HepG2 (cell line): ENCODE measurements around the gene ATF6. TPM values are rescaled to one million over a fixed set of nuclear protein-coding genes. Genes with fewer than 3 reads are reported as not detected.

Experiments used
- AFF4 ChIP-seq: sonication (generic); formaldehyde crosslinking; IDR thresholded peaks from 2 replicates; pipeline ENCODE4 v1.4.0; 2020; ENCODE audit warnings: missing genetic modification reagents
- ARNTL ChIP-seq: sonication (generic); formaldehyde crosslinking; IDR thresholded peaks from 2 replicates; pipeline ENCODE4 v1.4.0; 2020; ENCODE audit warnings: mild to moderate bottlenecking, missing genetic modification reagents
- ATF2 ChIP-seq: sonication (generic); formaldehyde crosslinking; IDR thresholded peaks from 2 replicates; pipeline ENCODE4 v1.4.0; 2020; ENCODE audit warnings: missing genetic modification reagents
- BHLHE40 ChIP-seq: IDR thresholded peaks from 2 replicates; pipeline ENCODE4 v1.6.1; 2011; ENCODE audit warnings: low read length, improper control_type of control experiment
- FIP1L1 ChIP-seq: fragments of 200-400 bp; formaldehyde crosslinking; IDR thresholded peaks from 2 replicates; pipeline ENCODE4 v1.6.1; 2018; ENCODE audit warnings: low read depth, mild to moderate bottlenecking, low read length, moderate library complexity, borderline replicate concordance; ENCODE audit not compliant: insufficient read depth
- FOXJ3 ChIP-seq: sonication (generic); formaldehyde crosslinking; IDR thresholded peaks from 2 replicates; pipeline ENCODE4 v1.4.0; 2020; ENCODE audit warnings: missing genetic modification reagents, mild to moderate bottlenecking, borderline replicate concordance
- GFI1 ChIP-seq: sonication (generic); formaldehyde crosslinking; IDR thresholded peaks from 2 replicates; pipeline ENCODE4 v1.5.0; 2020; ENCODE audit warnings: missing genetic modification reagents, mild to moderate bottlenecking, borderline replicate concordance
- HCFC1 ChIP-seq: fragments of 150-350 bp; IDR thresholded peaks from 2 replicates; pipeline ENCODE4 v1.6.1; 2014; ENCODE audit warnings: low read depth, low read length
- HNRNPL ChIP-seq: fragments of 200-400 bp; formaldehyde crosslinking; IDR thresholded peaks from 2 replicates; pipeline ENCODE4 v1.6.1; 2017; ENCODE audit warnings: mild to moderate bottlenecking, low read depth, low read length
- KDM5A ChIP-seq: fragments of 200-600 bp; sonication (generic); IDR thresholded peaks from 2 replicates; pipeline ENCODE4 v1.7.0; 2018; ENCODE audit warnings: antibody characterized with exemption, mild to moderate bottlenecking, low read length, borderline replicate concordance
- KLF12 ChIP-seq: sonication (generic); formaldehyde crosslinking; IDR thresholded peaks from 2 replicates; pipeline ENCODE4 v1.4.0; 2020; ENCODE audit warnings: missing genetic modification reagents, borderline replicate concordance
- KLF9 ChIP-seq: IDR thresholded peaks from 2 replicates; pipeline ENCODE4 v1.6.1; 2016; ENCODE audit warnings: low read depth
- MXD3 ChIP-seq: IDR thresholded peaks from 2 replicates; pipeline ENCODE4 v1.6.1; 2016; ENCODE audit warnings: mild to moderate bottlenecking, missing biosample characterization, missing genetic modification reagents
- NBN ChIP-seq: fragments of 450-650 bp; conservative IDR thresholded peaks from 2 replicates; pipeline ENCODE4 v1.6.1; 2017
- PHF5A ChIP-seq: IDR thresholded peaks from one replicate; pipeline ENCODE4 v1.6.1; 2018; ENCODE audit warnings: low read depth, missing genetic modification reagents; ENCODE audit not compliant: unreplicated experiment
- TAF1 ChIP-seq: sonication (generic); formaldehyde crosslinking; IDR thresholded peaks from 2 replicates; pipeline ENCODE4 v1.4.0; 2020; ENCODE audit warnings: missing genetic modification reagents
- TFDP2 ChIP-seq: sonication (generic); formaldehyde crosslinking; IDR thresholded peaks from 2 replicates; pipeline ENCODE4 v1.4.0; 2020; ENCODE audit warnings: missing genetic modification reagents
- THRA ChIP-seq: sonication (generic); formaldehyde crosslinking; IDR thresholded peaks from 2 replicates; pipeline ENCODE4 v1.4.0; 2020; ENCODE audit warnings: missing genetic modification reagents, borderline replicate concordance
- ZNF17 ChIP-seq: sonication (generic); formaldehyde crosslinking; IDR thresholded peaks from 2 replicates; pipeline ENCODE4 v1.5.0; 2020; ENCODE audit warnings: mild to moderate bottlenecking, missing genetic modification reagents
- ZNF777 ChIP-seq: sonication (generic); formaldehyde crosslinking; IDR thresholded peaks from 2 replicates; pipeline ENCODE4 v1.4.0; 2020; ENCODE audit warnings: missing genetic modification reagents
- ZNF879 ChIP-seq: sonication (generic); formaldehyde crosslinking; IDR thresholded peaks from 2 replicates; pipeline ENCODE4 v1.8.1; 2023; ENCODE audit warnings: missing genetic modification reagents
- polyA plus RNA-seq, 8 experiments: library from polyadenylated mRNA; depleted of rRNA in 3 of 8; stranded (reverse) in 7 of 8; unstranded in 1 of 8; fragments of >200 nt; fragmentation: Illumina TruSeq in 4 of 8; extraction: Trizol in 4 of 8; gene quantifications; 2 replicates each; pipeline versions ENCODE4 v1.2.1 to v1.2.3, GENCODE V29; 2011 to 2016; ENCODE audit warnings: low read depth in 4 of 8, missing spikeins in 1 of 8, mixed read lengths in 1 of 8; ENCODE audit not compliant: insufficient read depth in 1 of 8
- total RNA-seq, 5 experiments: library from RNA; depleted of rRNA; stranded (reverse); fragments of >200 nt; fragmentation: Illumina TruSeq; extraction: Trizol; gene quantifications; 2 replicates each; pipeline ENCODE4 v1.2.3, GENCODE V29; 2016; ENCODE audit warnings: low read depth in 1 of 5

The ATF6 gene
- total and polyA plus RNA-seq, 2 of the 13 experiments (the other 11 are each of a cell fraction or from before 2014, with no cell fraction given), result 13.2 to 14.5 TPM

- TF ChIP-seq AFF4 (CRISPR knock-in tag) (no peak), TFDP2 (CRISPR knock-in tag) (peak; percentile 30), NBN (no peak), KLF9 (CRISPR knock-in tag) (0 out of 2 replicates have a peak, but pooled peaks have one; percentile 64), GFI1 (CRISPR knock-in tag) (peak; percentile 64; the same call in 1 of the 2 replicates), ZNF777 (CRISPR knock-in tag) (peak; percentile 94), BHLHE40 (no peak), ATF2 (CRISPR knock-in tag) (0 out of 2 replicates have a peak, but pooled peaks have one; percentile 21), THRA (CRISPR knock-in tag) (peak; percentile 50), KLF12 (CRISPR knock-in tag) (no peak; the same call in 1 of the 2 replicates), FIP1L1 (no peak), ARNTL (CRISPR knock-in tag) (peak; percentile 29; the same call in 1 of the 2 replicates), PHF5A (CRISPR knock-in tag) (no peak), HNRNPL (peak; percentile 67; the same call in 1 of the 2 replicates), ZNF879 (CRISPR knock-in tag) (no peak), MXD3 (CRISPR knock-in tag) (peak; percentile 81; the same call in 1 of the 2 replicates), KDM5A (peak; percentile 29; the same call in 1 of the 2 replicates), TAF1 (peak; percentile 94), ZNF17 (no peak), HCFC1 (peak; percentile 56; the same call in 1 of the 2 replicates), FOXJ3 (CRISPR knock-in tag) (peak; percentile 53; the same call in 1 of the 2 replicates)
Observed at GRCh38 chr1:161749509-161750407, 16.4 kb upstream of the ATF6 start, which contains the start of gene DUSP12 (continued).
